ENCODE data around the gene GJB2. TPM values are rescaled to one million over a fixed set of nuclear protein-coding genes. Genes with fewer than 3 reads are reported as not detected.

Gene GJB2
- total and polyA plus RNA-seq, 2 donors (not counting 1 experiment from before 2014, with no cell fraction given) = 0.09 TPM; not detected in 1

DNA sequence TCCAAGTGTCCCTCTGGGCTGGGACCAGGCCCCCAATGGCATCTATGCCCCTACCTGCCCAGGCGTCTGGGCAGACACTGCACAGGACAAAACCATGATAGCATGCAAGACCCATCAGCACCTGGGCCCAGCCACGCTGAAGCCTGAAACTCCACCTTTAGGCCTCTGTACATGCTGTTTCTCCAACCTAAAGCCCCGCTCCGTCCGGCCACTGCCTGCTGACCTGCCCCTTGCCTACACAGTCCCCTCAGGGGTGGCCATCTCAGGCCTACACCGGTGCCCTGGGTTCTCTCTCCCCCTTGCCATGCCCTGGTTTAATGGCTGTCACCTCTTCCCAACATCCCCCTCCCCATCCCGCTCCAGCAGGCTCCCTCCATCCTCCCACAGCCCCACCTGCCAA lies 47.2 kb downstream of the GJB2 start:
- Histone ChIP-seq H3K4me3 (replicated peaks in 1 of 4; ENCODE audit: control extremely low read depth in 1 of 4, insufficient read depth in 1 of 4, low read depth in 3 of 4, low read length in 4 of 4) (no peak overlapping the region), H3K9ac (ENCODE audit: insufficient read depth, low read length) (no peak overlapping the region), H3K27me3 (ENCODE audit: control insufficient read depth, insufficient read depth, low read length) (peaks cover 37% of the 10 kb centered on the region), H3K36me3 (ENCODE audit: control insufficient read depth, insufficient read depth, low read length) (no peaks in the 10 kb centered on the region), H2AFZ (ENCODE audit: low read length) (no peak overlapping the region), H3K9me3 (ENCODE audit: control insufficient read depth, insufficient read depth, low read depth, low read length) (no peaks in the 10 kb centered on the region), H3K27ac (ENCODE audit: insufficient read depth, low read length) (no peak overlapping the region), H4K20me1 (ENCODE audit: control insufficient read depth, extremely low read depth, insufficient read depth, low read length) (no peaks in the 10 kb centered on the region), H3K4me1 (ENCODE audit: control insufficient read depth, extremely low read depth, insufficient read depth, low read length) (no peaks in the 10 kb centered on the region), H3K79me2 (ENCODE audit: control insufficient read depth, insufficient read depth, low read length) (no peaks in the 10 kb centered on the region), H3K4me2 (ENCODE audit: extremely low read depth, insufficient read depth, low read length) (no peak overlapping the region)
- TF ChIP-seq EZH2 (IDR thresholded peaks at IDR 0.05; ENCODE audit: low read length, missing control alignments) = no peak
- TF ChIP-seq, protein P1, sequence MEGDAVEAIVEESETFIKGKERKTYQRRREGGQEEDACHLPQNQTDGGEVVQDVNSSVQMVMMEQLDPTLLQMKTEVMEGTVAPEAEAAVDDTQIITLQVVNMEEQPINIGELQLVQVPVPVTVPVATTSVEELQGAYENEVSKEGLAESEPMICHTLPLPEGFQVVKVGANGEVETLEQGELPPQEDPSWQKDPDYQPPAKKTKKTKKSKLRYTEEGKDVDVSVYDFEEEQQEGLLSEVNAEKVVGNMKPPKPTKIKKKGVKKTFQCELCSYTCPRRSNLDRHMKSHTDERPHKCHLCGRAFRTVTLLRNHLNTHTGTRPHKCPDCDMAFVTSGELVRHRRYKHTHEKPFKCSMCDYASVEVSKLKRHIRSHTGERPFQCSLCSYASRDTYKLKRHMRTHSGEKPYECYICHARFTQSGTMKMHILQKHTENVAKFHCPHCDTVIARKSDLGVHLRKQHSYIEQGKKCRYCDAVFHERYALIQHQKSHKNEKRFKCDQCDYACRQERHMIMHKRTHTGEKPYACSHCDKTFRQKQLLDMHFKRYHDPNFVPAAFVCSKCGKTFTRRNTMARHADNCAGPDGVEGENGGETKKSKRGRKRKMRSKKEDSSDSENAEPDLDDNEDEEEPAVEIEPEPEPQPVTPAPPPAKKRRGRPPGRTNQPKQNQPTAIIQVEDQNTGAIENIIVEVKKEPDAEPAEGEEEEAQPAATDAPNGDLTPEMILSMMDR (conservative IDR thresholded peaks at IDR 0.05 in 1 of 2, IDR thresholded peaks at IDR 0.05 in 1 of 2; ENCODE audit: low read depth in 1 of 2, low read length in 2 of 2) = no peak
- no peak for DNase-seq (ENCODE audit: low read depth in 2 of 2)

DNA sequence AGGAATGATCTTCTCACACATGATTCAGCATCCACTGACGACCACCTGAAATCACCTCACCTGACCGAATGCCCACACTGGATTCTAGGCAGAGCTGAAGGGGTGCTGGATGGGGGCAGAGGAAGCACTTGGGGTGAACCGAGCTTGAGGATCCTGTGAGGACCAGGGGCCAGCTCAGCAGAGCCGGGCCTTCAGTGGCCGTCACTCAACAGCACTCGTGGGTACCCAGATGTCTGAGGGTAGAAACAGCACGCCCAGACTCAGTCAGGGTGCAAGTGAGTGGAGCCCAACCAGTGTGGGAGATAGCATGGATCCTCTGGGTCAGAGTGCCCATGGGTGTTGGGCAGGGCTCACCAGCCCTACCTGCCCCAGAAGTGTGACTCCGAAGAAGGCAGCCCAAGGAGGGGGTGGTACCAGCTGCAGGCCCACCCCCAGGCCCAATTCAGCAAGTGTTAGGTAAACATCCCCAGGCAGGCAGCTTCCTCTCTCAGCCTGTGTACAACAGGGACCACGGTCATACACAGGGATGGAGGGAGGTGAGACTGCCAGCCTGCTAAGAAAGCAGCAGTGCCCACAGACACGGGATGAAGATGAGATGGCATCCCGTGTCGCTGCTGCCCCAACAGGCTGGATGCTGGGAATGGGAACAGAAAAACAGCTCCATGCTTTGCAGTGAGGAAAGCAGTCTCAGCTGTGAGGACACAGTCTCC lies 48.4 kb downstream of the GJB2 start:
- H3K4me2 ChIP-seq (ENCODE audit: extremely low read depth, insufficient read depth, low read length) = no peak overlapping the region
- no peaks in the 10 kb centered on the region for H3K79me2 ChIP-seq (ENCODE audit: control insufficient read depth, insufficient read depth, low read length)
- no peaks in the 10 kb centered on the region for H3K36me3 ChIP-seq (ENCODE audit: control insufficient read depth, insufficient read depth, low read length)
- H3K27ac ChIP-seq (ENCODE audit: insufficient read depth, low read length) = no peak overlapping the region
- peaks cover 32% of the 10 kb centered on the region for H3K27me3 ChIP-seq (ENCODE audit: control insufficient read depth, insufficient read depth, low read length)
- no peak overlapping the region for H3K9ac ChIP-seq (ENCODE audit: insufficient read depth, low read length)
- TF ChIP-seq, protein P1 (conservative IDR thresholded peaks at IDR 0.05 in 1 of 2, IDR thresholded peaks at IDR 0.05 in 1 of 2; ENCODE audit: low read depth in 1 of 2, low read length in 2 of 2) = no peak
- no peak for TF ChIP-seq EZH2 (IDR thresholded peaks at IDR 0.05; ENCODE audit: low read length, missing control alignments)
- H2AFZ ChIP-seq (ENCODE audit: low read length) = no peak overlapping the region
- no peaks in the 10 kb centered on the region for H3K9me3 ChIP-seq (ENCODE audit: control insufficient read depth, insufficient read depth, low read depth, low read length)
- DNase-seq (ENCODE audit: low read depth in 2 of 2) = no peak
- H4K20me1 ChIP-seq (ENCODE audit: control insufficient read depth, extremely low read depth, insufficient read depth, low read length) = no peaks in the 10 kb centered on the region
- no peak overlapping the region for H3K4me3 ChIP-seq (replicated peaks in 1 of 4; ENCODE audit: control extremely low read depth in 1 of 4, insufficient read depth in 1 of 4, low read depth in 3 of 4, low read length in 4 of 4)
- H3K4me1 ChIP-seq (ENCODE audit: control insufficient read depth, extremely low read depth, insufficient read depth, low read length) = no peaks in the 10 kb centered on the region

DNA sequence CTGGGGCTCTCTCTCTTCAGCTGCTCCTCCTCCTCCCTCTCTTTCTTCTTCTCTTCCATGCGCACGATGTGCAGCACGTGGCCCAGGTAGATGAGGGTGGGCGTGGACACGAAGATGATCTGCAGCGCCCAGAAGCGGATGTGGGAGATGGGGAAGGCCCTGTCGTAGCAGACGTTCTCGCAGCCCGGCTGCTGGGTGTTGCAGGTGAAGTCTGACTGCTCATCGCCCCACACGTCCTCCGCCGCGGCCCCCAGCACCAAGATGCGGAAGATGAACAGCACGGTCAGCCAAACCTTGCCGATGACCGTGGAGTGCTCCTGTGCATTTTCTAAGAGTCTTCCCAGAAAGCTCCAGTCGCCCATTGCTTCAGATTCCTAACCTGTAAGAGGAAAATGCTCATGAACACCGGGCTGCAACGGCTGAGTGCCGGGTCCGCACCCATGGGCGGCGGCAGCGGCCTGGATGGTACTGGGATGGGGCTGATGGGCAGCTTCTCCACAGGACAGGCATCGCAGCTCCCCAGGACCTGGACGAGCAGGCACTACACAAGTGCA lies 49.7 kb downstream of the GJB2 start:
- Histone ChIP-seq H3K27me3 (ENCODE audit: control insufficient read depth, insufficient read depth, low read length) (peaks cover 29% of the 10 kb centered on the region), H3K4me2 (ENCODE audit: extremely low read depth, insufficient read depth, low read length) (no peak overlapping the region)

More for the DNA sequence above, 49.7 kb downstream of the GJB2 start:
- Histone ChIP-seq H2AFZ (ENCODE audit: low read length) (no peak overlapping the region), H3K36me3 (ENCODE audit: control insufficient read depth, insufficient read depth, low read length) (no peaks in the 10 kb centered on the region), H4K20me1 (ENCODE audit: control insufficient read depth, extremely low read depth, insufficient read depth, low read length) (no peaks in the 10 kb centered on the region), H3K79me2 (ENCODE audit: control insufficient read depth, insufficient read depth, low read length) (no peaks in the 10 kb centered on the region), H3K4me3 (replicated peaks in 1 of 4; ENCODE audit: control extremely low read depth in 1 of 4, insufficient read depth in 1 of 4, low read depth in 3 of 4, low read length in 4 of 4) (no peak overlapping the region), H3K9me3 (ENCODE audit: control insufficient read depth, insufficient read depth, low read depth, low read length) (no peaks in the 10 kb centered on the region), H3K27ac (ENCODE audit: insufficient read depth, low read length) (no peak overlapping the region), H3K9ac (ENCODE audit: insufficient read depth, low read length) (no peak overlapping the region), H3K4me1 (ENCODE audit: control insufficient read depth, extremely low read depth, insufficient read depth, low read length) (no peaks in the 10 kb centered on the region)
- no peak for DNase-seq (ENCODE audit: low read depth in 2 of 2)
- TF ChIP-seq, protein P1 (conservative IDR thresholded peaks at IDR 0.05 in 1 of 2, IDR thresholded peaks at IDR 0.05 in 1 of 2; ENCODE audit: low read depth in 1 of 2, low read length in 2 of 2) = no peak
- TF ChIP-seq EZH2 (IDR thresholded peaks at IDR 0.05; ENCODE audit: low read length, missing control alignments) = no peak

Data from fibroblast of lung (primary cell).